DOHH2 (cell line): ENCODE measurements around the gene HIVEP3.

Experiments used
- H3F3A ChIP-seq: fragments of 200-600 bp; sonication (generic), shearing (Covaris generic); 2 replicates; pipeline ENCODE4 v1.6.0; 2016; ENCODE audit warnings: antibody characterized with exemption, mild to moderate bottlenecking; ENCODE audit not compliant: control insufficient read depth, insufficient read depth
- H3K27ac ChIP-seq: fragments of 200-600 bp; sonication (generic); 2 replicates; pipeline ENCODE4 v1.5.1; 2014; ENCODE audit warnings: low read depth, mild to moderate bottlenecking, low read length, moderate library complexity
- H3K27me3 ChIP-seq: fragments of 200-600 bp; sonication (generic); 2 replicates; pipeline ENCODE4 v1.6.1; 2014; ENCODE audit warnings: mild to moderate bottlenecking, low read length, mixed read lengths; ENCODE audit not compliant: control insufficient read depth
- H3K36me3 ChIP-seq: fragments of 200-600 bp; sonication (generic); 2 replicates; pipeline ENCODE4 v1.6.1; 2014; ENCODE audit warnings: mild to moderate bottlenecking, low read length, moderate library complexity, mixed read lengths; ENCODE audit not compliant: control insufficient read depth
- H3K4me1 ChIP-seq: fragments of 200-600 bp; sonication (generic); 2 replicates; pipeline ENCODE4 v1.6.1; 2014; ENCODE audit warnings: mild to moderate bottlenecking, low read length, mixed read lengths; ENCODE audit not compliant: control insufficient read depth
- H3K4me2 ChIP-seq: fragments of 200-600 bp; sonication (generic); 2 replicates; pipeline ENCODE4 v1.6.0; 2014; ENCODE audit warnings: mild to moderate bottlenecking, low read length, moderate library complexity
- H3K4me3 ChIP-seq: fragments of 200-600 bp; sonication (generic); 2 replicates; pipeline ENCODE4 v1.5.1; 2014; ENCODE audit warnings: mild to moderate bottlenecking, low read length, mixed read lengths
- H3K79me2 ChIP-seq: fragments of 200-600 bp; sonication (generic); 2 replicates; pipeline ENCODE4 v1.6.1; 2014; ENCODE audit warnings: mild to moderate bottlenecking, low read length, mixed read lengths; ENCODE audit not compliant: control insufficient read depth
- H3K9me2 ChIP-seq: fragments of 200-600 bp; sonication (generic); replicated peaks from 2 replicates; pipeline ENCODE4 v1.6.1; 2014; ENCODE audit warnings: mild to moderate bottlenecking, low read length, mixed read lengths; ENCODE audit not compliant: control insufficient read depth
- H3K9me3 ChIP-seq: fragments of 200-600 bp; sonication (generic); 2 replicates; pipeline ENCODE4 v1.6.1; 2014; ENCODE audit warnings: antibody characterized with exemption, low read length, mixed read lengths; ENCODE audit not compliant: control insufficient read depth, insufficient read depth
- H4K20me1 ChIP-seq: fragments of 200-600 bp; sonication (generic); 2 replicates; pipeline ENCODE4 v1.6.0; 2014; ENCODE audit warnings: low read depth, mild to moderate bottlenecking, antibody characterized with exemption, low read length, moderate library complexity; ENCODE audit not compliant: control insufficient read depth, insufficient read depth
- CTCF ChIP-seq: fragments of 200-600 bp; sonication (generic); IDR thresholded peaks from one replicate; pipeline ENCODE4 v1.5.1; 2014; ENCODE audit warnings: antibody characterized with exemption, mild to moderate bottlenecking, low read depth, low read length; ENCODE audit not compliant: poor library complexity, severe bottlenecking
- EZH2phosphoT487 ChIP-seq: fragments of 200-600 bp; sonication (generic); IDR thresholded peaks from 2 replicates; pipeline ENCODE4 v1.6.1; 2017; ENCODE audit warnings: borderline replicate concordance, mild to moderate bottlenecking, antibody characterized with exemption, low read length, moderate library complexity, mixed read lengths

Gene HIVEP3

GRCh38 chr1:41745022-41745421 is 173.7 kb downstream of the HIVEP3 start:
- TF ChIP-seq EZH2phosphoT487 (no peak), CTCF (no peak)
- Histone ChIP-seq H3K27me3 (peaks cover 2% of the 10 kb centered on the region; the same call in 1 of the 2 replicates), H3K9me2 (no peaks in the 10 kb centered on the region), H3K4me2 (no peak overlapping the region), H3K4me3 (no peak overlapping the region), H3K9me3 (no peaks in the 10 kb centered on the region), H3K4me1 (peaks cover 16% of the 10 kb centered on the region), H3K27ac (no peak overlapping the region), H3F3A (no peaks in the 10 kb centered on the region), H3K36me3 (no peaks in the 10 kb centered on the region), H4K20me1 (no peaks in the 10 kb centered on the region), H3K79me2 (no peaks in the 10 kb centered on the region)

- Histone ChIP-seq H3K9me2 (no peaks in the 10 kb centered on the region), H3F3A (no peaks in the 10 kb centered on the region), H3K27me3 (peaks cover 12% of the 10 kb centered on the region), H4K20me1 (no peaks in the 10 kb centered on the region), H3K4me3 (no peak overlapping the region), H3K4me2 (no peak overlapping the region), H3K36me3 (no peaks in the 10 kb centered on the region), H3K79me2 (no peaks in the 10 kb centered on the region), H3K4me1 (peaks cover 24% of the 10 kb centered on the region), H3K9me3 (no peaks in the 10 kb centered on the region), H3K27ac (no peak overlapping the region)
- no peak for TF ChIP-seq EZH2phosphoT487
- no peak for TF ChIP-seq CTCF
Observed at GRCh38 chr1:41743366-41743765, 175.4 kb downstream of the HIVEP3 start.

- H3F3A ChIP-seq = no peaks in the 10 kb centered on the region
- no peak for TF ChIP-seq EZH2phosphoT487
- TF ChIP-seq CTCF = no peak
- H3K4me3 ChIP-seq = no peak overlapping the region
- H3K36me3 ChIP-seq = no peaks in the 10 kb centered on the region
- peaks cover 19% of the 10 kb centered on the region for H3K27me3 ChIP-seq
- no peak overlapping the region for H3K4me2 ChIP-seq
- no peaks in the 10 kb centered on the region for H3K9me2 ChIP-seq
- no peaks in the 10 kb centered on the region for H3K79me2 ChIP-seq
- H3K9me3 ChIP-seq = no peaks in the 10 kb centered on the region
- H3K4me1 ChIP-seq = peaks cover 24% of the 10 kb centered on the region
- no peak overlapping the region for H3K27ac ChIP-seq
- no peaks in the 10 kb centered on the region for H4K20me1 ChIP-seq
Observed at GRCh38 chr1:41742219-41742618, 176.5 kb downstream of the HIVEP3 start.

- no peaks in the 10 kb centered on the region for H3K9me3 ChIP-seq
- peaks cover 19% of the 10 kb centered on the region for H3K27me3 ChIP-seq
- no peaks in the 10 kb centered on the region for H3K79me2 ChIP-seq
- no peak overlapping the region for H3K4me3 ChIP-seq
- peaks cover 24% of the 10 kb centered on the region for H3K4me1 ChIP-seq
- no peak for TF ChIP-seq CTCF
- no peak for TF ChIP-seq EZH2phosphoT487
- H3K36me3 ChIP-seq = no peaks in the 10 kb centered on the region
- H3K27ac ChIP-seq = no peak overlapping the region
- no peaks in the 10 kb centered on the region for H3F3A ChIP-seq
- no peaks in the 10 kb centered on the region for H4K20me1 ChIP-seq
- H3K4me2 ChIP-seq = no peak overlapping the region
- no peaks in the 10 kb centered on the region for H3K9me2 ChIP-seq
Observed at GRCh38 chr1:41741244-41741643, 177.5 kb downstream of the HIVEP3 start.
